COR-L47 (cell line): ENCODE results near the gene PRG2.

Experiments
- DNase-seq: peaks from one replicate; lab custom pipeline; 2025; lab: John Stamatoyannopoulos, UW

PRG2 gene, protein sequence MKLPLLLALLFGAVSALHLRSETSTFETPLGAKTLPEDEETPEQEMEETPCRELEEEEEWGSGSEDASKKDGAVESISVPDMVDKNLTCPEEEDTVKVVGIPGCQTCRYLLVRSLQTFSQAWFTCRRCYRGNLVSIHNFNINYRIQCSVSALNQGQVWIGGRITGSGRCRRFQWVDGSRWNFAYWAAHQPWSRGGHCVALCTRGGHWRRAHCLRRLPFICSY

DNA sequence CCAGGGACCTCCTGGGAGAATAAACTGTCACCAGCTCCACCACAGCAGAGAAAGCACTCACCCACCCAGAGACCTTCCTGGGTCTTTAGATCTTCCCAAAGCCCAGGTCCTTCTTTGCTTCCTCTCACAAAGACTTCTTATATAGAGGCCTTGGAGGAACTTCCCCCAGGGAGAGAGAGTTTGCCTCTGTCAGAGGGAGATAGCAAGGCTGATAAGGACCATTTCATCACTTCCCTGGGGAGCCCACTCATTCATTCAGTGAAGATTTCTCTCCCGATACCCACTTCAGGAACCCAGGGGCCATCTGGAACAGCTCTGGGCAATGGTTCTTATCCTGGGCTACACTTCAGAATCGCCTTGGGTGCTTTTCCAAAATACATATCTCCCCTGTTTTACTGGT, at the start of gene PRG2:
TSS of gene PRG2 (minus strand) at position 116 of the 400 bp plus-strand sequence. CDS start 706 bp downstream, outside the sequence.
- no peak for DNase-seq

DNA sequence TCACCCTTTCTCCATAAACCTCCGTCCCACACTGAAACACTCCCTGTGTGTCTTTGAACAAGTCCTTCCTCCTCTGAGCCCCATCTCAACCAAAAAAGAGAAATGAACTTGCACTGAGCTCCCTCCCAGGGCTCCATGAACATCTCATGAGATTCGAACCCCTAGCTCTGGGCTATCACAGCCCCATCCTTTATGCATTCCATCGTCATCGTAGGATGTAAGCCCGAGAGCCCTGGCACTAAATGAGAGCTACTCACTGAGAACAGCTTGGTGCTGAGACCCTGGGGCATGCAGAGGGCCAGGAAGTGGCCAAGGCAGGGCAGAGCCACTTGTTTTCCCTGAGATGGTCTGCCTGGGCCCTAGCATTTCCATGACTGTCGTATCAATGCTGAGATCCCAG, 49.3 kb upstream of the PRG2 start:
- no peak for DNase-seq

DNA sequence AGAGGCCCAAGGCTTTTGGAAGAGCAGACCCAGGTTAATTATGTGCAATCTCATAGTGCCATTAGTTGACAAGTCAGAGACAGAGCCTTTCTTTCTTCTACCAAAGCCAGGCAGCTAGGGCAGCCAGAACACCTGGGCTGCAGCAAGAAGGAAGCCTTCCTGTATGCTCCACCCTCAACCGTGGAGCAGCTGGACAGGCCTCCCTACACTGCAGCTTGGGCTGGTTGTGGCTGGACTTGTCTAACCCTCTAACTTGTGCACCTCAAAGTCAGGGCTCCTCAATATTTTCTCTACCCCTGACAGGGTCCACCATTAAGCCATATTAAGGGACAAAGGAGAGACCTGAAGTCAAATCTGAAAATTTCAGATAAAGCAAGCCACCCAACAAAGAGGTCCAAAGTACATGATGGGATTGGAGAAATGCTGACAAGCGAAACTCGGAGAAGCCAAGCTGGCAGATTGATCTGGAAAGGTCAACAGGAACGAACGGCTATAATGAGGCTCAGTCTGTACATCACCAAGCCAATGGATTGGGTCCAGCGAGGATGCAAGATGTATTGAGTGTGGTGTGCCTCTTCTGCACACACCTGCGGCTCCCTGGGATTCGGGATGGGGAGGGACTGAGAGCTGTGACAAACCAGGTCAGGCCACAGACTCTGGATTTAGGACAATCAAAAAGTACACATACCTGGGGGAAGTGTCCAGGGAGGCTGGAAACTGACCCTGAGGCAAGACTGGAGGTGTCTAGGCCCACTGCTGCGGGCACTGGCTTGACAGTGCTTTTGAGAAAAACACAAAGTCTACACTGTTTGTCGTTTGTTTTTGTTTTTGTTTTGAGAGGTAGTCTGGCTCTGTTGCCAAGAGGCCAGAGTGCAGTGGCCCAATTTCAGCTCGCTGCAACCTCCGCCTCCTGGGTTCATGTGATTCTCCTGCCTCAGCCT, 48.2 kb upstream of the PRG2 start:
- no peak for DNase-seq

DNA sequence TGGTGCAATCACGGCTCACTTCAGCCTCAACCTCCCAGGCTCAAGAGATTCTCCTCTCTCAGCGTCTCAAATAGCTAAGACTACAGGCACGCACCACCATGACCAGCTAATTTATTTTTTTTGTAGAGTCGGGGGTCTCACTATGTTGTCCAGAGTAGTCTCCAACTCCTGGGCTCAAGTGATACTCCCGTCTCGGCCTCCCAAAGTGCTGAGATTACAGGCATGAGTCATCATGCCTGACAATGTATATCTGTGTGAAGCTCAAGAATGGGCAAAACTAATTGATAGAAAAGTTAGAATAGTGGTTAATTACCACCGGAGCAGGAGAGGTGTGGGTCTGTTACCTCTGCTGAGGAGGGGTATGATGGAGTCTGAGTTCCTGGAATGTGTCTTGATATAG, 45.6 kb upstream of the PRG2 start:
- DNase-seq: no peak

DNA sequence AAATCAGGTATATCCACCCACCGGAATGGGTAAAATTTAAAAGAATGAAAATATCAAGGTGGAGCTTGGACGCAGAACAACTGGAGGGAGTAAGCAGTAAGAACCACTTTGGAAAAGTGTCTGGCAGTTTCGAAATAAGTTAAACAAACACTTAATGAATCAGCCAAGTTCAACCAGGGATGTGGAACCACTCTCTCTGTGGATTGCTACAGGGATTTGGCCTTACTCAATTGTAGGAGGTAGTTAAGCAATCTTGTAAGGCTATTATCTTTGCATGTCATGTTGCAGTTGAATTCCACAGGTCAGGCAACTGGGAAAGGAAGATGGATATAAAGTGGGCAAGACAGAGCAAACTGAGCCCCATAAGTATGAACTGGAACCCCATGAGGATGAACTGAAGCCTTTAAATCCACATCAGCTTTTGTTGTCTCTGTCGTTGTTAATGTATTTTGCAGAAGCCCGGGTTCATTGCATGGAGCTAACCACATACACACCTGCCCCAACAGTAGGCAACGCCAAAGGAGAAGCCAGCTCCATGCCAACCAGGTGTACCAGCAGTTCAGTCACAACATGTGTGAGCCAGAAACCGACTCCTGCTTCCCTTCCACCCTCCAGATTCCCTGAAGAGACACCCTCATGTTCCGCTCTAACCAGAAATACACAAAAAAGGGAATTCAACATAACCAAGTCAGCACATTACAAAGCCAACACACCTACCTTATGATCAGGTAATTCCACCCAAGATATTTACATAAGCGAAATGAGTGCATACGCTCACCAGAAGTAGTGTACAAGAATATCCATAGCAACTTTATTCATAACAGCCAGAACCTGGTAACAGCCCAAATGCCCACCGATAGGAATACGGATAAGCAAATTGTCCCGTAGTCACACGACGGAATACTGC, 44.4 kb upstream of the PRG2 start:
- no peak for DNase-seq

DNA sequence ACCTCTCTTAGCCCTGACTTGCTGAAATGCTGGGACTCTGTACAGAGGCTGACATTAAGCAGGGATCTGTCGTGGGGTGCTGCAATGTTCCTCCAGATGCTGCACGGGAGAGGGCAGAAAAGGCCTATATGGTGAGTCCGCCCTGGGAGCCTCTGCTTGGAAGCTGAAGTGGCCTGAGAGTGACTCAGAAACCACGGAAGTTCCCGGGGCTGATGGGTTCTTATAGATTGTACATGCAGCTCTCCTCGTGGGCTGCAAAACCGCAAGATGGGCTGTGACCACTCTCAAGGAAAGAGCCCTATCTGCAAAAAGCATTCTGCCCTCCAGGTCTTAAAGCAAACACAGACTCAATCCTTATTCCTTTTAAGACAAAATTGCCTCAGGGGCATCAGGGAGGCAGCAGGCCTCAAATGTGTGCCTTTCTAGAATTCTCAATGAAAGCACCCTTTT, 42.3 kb upstream of the PRG2 start:
- no peak for DNase-seq

DNA sequence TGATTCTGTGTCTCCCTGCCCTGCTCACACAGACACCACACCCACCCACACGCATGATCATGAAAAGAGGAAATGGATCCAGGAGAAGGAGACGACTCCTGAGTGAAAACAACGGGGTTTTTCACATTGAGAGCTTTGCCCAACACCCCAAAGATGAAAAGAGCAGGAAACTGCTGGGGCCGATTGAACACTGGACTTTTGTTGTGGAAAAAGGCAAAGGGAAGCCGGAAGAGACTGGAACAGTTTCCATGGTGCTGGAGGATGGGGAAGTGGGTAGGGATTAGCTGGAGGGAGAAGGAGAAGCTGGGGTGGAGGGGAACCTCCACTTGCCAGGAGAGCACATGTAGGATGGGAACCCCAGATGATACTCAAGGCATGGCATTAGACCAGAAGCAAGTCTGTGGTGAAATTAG, 41.7 kb upstream of the PRG2 start:
- no peak for DNase-seq

DNA sequence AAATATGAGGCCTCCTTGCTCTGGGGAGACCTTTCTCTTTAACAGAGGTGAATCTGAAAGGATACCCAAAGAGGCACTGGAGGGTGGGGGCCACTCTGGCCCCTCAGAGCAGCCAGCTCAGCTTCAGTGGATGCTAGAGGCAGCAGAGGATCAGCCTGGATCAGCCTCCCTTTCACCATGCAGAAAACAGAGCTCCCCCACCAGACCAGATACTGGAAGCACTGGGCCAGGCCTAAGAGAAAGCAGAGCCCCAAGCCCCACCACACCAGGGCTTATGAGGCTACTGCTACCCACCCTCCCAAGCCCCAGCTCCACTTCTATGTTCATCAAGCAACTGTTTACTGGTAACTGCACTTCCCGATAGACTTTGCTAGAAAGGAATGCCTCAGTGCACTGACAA, 40.5 kb upstream of the PRG2 start:
- no peak for DNase-seq

DNA sequence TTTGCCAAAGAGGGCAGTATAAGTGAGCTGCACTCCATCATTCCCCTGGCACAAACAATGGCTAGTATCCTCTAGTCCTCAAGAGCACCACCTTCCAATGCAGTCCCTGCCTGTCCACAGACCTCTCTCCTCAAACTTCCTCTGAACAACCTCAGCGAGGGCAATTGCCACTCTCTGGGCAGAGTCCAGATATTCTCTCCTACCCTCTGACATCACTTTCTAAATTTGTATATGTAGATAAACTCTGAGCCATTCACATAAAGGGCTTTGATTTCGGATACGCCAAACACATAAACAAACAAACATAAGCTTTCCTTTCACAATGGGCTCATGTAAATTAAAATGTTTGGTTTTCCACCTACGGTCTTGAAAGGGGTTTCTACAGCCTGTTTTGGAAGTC, 39.5 kb upstream of the PRG2 start:
- peak; percentile 38 for DNase-seq

DNA sequence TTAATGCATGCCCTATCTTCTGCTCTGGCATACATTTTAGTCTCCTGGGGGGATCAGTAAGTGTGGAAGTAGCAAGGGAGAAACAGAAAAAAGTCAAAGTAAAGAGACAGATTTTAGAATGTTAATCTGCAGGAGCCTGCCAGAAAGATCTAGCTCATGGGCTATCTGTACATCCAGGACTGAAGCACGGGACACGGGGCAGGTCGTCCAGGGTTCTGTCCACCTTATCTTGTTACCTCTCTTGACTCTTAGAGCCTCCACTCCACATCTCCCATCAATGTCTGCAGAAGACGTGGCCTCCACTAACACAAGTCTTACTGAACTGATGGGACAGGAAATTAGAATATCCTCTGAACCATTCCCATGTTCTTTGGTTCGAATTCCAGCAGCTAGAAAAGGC, 38.2 kb upstream of the PRG2 start:
- DNase-seq: no peak

DNA sequence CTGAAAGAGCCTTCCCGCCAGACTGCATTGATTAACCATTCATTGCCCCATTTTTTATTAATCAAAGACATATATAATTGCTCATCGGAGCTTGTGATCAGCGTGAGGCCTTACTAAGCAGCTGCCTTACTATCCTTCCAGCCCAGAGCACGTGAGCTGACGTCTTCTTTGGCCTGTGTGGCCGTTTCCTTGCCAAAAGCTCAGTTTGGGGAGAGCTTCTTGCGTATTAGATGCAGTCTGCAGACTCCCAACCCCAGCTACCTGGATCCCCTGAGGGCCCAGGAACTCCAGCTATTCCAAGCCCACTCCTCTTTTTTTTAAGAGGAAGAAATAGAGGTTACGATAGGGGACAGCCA, 37.3 kb upstream of the PRG2 start:
- no peak for DNase-seq

DNA sequence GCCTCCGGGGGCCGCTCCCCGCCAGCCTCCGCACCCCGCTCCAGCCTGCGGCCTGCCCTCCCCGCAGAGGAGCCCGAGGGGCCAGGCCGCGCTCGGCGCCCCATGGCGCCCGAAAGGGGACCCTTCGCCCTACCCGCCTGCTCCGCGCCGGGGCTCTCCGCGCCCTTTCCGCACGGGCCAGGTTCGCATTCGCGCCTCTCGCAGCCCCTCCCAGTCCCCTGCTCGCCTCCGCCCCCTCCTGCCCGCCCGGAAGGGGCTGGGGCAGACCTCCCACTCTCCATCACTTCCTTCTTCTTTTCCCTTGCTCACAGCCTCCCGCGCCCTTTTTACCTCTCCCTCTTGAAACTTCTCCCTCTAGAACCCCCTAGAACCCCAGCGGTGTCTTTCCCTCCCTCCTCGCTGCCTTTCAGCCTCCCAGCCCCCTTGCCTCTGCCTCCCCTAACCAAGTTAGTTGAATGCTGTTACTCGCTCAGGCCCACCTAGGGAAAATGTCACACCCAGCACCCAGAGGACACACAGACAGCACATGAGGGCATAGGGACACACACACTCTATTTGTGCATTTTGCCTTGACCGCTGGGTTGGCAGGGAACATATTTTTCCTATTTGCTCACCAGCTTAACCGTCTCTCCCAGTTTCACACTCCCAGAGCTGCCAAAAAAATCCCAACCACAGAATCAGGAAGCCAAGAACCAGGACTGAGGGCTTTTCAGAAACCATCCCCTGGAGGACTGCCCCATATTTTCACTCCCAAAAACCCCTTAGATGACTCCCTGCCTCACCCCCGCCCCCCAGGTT, 36.7 kb upstream of the PRG2 start, which contains the start of gene SLC43A3:
TSS of gene SLC43A3 (minus strand) at position 193 of the 798 bp plus-strand sequence. CDS start 949 bp downstream, outside the sequence.
- DNase-seq: peak; percentile 1

DNA sequence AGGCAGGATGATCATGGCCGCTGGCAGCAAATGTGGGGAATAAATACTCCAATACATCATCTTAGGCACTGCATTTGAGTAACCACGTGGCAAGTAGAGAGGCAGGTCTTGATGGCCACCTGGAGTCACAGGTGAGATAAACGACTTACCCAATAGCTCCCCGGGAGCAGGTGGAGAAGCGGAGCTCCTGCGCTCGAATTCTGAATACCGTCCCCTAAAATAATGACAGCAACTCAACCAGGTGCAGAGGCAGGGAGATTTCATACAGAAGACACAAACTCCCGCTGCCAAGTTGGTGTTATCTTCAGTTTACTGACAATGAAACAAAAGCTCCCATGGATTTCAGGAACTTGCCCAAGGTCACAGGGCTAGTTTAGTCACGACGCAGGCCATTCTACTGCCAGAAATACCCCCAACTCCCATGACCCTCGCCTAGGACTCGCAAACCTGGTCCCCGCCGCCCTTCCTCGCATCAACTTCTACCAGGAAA, 36.0 kb upstream of the PRG2 start:
- peak; percentile 28 for DNase-seq

DNA sequence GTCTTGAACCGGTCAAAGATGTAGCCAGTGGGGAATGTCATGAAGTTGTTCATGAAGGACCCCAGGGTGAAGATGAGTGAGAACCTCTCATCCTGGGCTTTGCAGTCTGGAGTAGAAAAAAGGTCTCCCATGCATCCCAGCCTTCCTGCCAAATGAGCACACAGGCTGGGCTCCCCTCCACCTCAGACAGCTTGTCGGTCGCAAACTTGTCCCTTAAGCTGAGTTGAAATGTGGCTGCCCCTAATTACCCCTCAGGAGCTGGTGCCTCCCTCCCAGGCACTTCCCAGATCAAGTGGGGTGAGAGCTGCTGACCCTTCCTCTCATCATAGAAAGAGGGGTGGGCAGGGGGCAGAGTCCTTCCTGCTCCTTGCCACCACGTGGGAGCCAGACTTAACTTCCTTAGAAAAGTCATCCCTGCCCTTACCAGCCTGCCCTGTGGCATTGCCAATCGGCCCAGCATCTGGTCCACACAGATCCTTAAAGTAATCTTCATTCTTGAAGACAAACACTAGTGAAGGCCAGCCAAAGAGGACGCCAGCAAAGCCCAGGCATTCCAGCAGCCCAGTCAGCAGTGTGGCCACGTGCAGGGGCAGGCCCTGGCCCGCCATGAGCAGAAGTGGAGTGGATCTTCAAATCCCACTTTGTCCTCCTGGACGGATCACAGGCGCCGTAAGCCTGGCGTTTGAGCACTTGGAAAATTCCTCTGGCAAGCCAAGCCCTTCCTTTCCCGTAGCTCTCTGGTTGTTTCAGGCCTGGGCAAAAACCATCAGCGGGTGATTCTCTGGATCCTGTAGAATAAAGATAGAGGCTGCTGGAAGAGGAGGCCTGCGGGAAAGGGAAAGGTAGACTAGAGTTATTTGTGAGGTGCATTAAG, 35.4 kb upstream of the PRG2 start:
- no peak for DNase-seq

DNA sequence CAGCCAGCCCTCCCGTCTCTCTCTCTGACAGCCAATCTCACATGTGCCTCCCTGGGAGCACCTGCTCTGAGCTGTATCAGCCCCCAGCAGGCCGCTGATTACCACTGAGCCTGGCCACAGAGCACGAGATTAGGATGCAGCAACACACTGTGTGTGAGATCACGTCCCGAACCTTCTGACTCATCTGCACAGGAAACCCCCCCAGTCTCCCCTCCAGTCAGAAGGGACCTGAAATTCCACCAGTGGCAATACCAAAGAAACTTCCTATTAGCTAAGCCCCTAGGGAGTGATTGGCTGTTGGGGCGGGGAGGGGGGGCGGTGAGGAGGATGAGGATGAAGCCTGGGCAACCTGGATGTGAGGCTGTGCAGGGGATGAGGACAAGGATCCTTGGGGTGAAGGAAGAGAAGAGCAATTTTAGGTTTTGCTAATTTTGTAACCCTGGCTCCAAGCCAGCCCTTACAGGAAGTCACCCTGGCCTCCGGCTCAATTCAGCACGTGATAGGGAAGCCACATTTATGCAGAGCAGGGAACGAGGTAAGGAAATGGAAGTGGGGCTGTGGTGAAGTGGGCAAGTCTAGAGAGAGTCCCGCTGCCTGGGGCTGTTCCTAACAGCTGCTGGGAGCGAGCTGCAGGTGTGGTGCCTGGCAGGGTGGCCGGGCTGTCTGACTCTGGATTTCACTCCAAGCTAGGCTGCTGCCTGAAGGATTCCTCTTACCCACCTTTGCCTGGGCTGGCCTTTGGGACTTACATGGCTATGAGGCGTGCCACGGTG, 34.5 kb upstream of the PRG2 start:
- peak; percentile 23 for DNase-seq

DNA sequence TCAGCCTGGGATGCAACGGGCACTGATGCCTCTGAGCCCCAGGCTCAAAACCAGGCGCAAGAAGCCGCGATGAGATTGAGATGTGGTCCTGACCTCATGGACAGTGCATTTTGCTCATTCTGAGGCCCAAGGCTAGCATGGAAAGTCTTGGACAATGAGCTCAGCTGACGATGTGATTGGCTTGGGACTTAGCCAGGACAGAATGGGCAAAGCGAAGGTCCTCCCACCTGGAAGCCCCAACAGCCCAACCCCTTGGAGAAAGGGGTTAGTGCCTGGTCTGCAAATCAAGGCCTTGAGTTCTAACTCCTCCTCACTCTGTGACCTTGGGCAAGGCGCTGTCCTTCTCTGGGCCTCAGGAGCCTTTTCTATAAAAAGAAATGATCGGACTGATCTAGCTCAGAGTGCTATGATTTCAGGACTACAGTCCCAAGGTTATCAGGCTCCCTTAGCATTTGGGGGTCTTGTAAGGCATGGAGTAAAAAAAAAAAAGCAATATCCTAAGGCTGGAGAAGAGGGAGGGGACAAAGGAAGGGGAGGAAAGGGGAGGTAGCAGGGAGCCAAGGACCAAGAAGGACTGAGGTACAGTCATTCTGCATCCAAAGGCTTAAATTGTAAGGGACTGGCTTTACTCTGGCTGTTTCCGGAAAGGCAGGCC, 33.8 kb upstream of the PRG2 start:
- no peak for DNase-seq

DNA sequence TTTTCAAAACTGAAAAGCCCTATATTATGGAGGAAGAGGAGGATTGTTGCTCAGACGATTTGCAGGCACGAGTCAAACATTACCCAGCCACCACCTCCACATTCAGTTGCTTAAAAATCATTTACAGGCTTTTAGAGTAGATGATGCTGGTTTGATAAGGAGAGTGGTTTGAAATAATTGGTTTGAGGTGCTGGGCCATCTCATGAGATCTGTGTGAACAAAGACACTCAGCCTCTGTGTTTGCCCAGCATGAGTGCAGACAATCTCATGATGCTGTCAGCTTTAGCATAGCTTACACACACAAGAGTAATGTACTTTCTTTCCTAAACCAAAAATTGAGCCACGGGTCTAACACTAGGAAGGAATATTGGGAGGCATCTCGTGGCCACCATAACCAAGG, 32.2 kb upstream of the PRG2 start:
- DNase-seq: no peak

DNA sequence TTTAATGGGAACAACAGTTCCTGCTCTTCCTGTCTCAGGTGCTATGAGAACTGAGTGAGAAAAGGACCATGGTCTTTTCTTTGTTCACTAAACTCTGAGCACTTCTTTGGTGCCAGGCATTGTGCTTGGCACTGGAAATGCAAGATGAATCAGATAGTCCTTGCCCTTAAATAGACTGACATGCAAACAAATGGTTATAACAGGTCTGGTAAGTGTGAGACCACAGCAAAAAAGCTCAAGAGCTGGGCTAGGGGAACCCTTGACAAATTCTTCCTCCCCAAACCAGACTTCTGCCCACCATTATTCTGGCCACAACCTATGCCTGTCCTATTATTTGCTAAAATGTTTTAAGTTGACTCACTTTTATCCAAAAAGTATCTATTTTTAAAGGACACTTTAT, 31.4 kb upstream of the PRG2 start:
- no peak for DNase-seq

DNA sequence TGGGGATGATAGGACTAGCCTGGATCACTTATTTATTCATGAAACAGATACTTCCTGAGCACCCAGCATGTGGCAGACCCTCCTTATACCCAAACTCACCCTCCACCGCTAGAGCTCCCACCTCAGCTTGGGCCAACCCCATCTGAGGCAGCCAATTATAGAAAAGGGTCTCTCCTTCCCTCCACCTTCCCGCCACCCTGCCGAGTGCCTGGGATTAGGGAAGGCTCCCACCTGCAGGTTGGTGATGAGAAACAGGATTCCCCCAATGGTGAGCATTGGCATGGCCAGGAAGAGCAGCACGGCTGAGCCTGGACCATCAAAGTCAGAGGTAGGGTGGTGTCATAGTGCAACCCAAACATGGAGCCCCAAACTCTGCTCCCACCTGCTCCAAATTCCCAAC, 30.6 kb upstream of the PRG2 start:
- DNase-seq: no peak
